Inferior parietal cortex (tissue), 1 donor: Measurements from ENCODE around the gene ARHGAP9.

Experiments used
- DNase-seq: peaks from one replicate; pipeline ENCODE4 v3.0.0-alpha.2; 2016; ENCODE audit errors: extremely low spot score

ARHGAP9 gene

GRCh38 chr12:57472391-57472790, 7.3 kb downstream of the ARHGAP9 start:
- no peak for DNase-seq

- DNase-seq: no peak
Observed at GRCh38 chr12:57471661-57472060, 8.0 kb downstream of the ARHGAP9 start.

GRCh38 chr12:57470970-57471656, 8.6 kb downstream of the ARHGAP9 start:
- DNase-seq: no peak

GRCh38 chr12:57470286-57470969, 9.2 kb downstream of the ARHGAP9 start:
- DNase-seq: no peak

- no peak for DNase-seq
Observed at GRCh38 chr12:57469296-57470164, 10.1 kb downstream of the ARHGAP9 start.

GRCh38 chr12:57467915-57468314, 11.8 kb downstream of the ARHGAP9 start:
- DNase-seq: no peak

- no peak for DNase-seq
Observed at GRCh38 chr12:57467212-57467874, 12.3 kb downstream of the ARHGAP9 start.

- DNase-seq: no peak
Observed at GRCh38 chr12:57465747-57466505, 13.7 kb downstream of the ARHGAP9 start.

GRCh38 chr12:57465030-57465746, 14.5 kb downstream of the ARHGAP9 start:
- no peak for DNase-seq

GRCh38 chr12:57464569-57464968, 15.1 kb downstream of the ARHGAP9 start:
- DNase-seq: no peak

GRCh38 chr12:57462912-57463253, 16.8 kb downstream of the ARHGAP9 start:
- no peak for DNase-seq

GRCh38 chr12:57462251-57462911, 17.3 kb downstream of the ARHGAP9 start:
- peak; percentile 89 for DNase-seq

GRCh38 chr12:57461917-57462250, 17.8 kb downstream of the ARHGAP9 start:
- DNase-seq: no peak

GRCh38 chr12:57461276-57461916, 18.3 kb downstream of the ARHGAP9 start:
- DNase-seq: no peak

- no peak for DNase-seq
Observed at GRCh38 chr12:57460841-57461275, 18.8 kb downstream of the ARHGAP9 start.

GRCh38 chr12:57460468-57460784, 19.2 kb downstream of the ARHGAP9 start:
- DNase-seq: no peak

GRCh38 chr12:57459750-57460467, 19.8 kb downstream of the ARHGAP9 start, which contains the start of gene GLI1:
TSS of gene GLI1 (plus strand) at chr12:57459785. CDS start at chr12:57463692, 3,907 bp downstream.
- DNase-seq: no peak

GRCh38 chr12:57459055-57459749, 20.5 kb downstream of the ARHGAP9 start:
- DNase-seq: peak; percentile 95
